ENCODE measurements around the gene ITGB4.
"Not testable (repeated sequence)": the region's sequence is repeated elsewhere in the genome, so short reads cannot be mapped to it uniquely, and the experiment has no call there.

ITGB4 gene

DNA sequence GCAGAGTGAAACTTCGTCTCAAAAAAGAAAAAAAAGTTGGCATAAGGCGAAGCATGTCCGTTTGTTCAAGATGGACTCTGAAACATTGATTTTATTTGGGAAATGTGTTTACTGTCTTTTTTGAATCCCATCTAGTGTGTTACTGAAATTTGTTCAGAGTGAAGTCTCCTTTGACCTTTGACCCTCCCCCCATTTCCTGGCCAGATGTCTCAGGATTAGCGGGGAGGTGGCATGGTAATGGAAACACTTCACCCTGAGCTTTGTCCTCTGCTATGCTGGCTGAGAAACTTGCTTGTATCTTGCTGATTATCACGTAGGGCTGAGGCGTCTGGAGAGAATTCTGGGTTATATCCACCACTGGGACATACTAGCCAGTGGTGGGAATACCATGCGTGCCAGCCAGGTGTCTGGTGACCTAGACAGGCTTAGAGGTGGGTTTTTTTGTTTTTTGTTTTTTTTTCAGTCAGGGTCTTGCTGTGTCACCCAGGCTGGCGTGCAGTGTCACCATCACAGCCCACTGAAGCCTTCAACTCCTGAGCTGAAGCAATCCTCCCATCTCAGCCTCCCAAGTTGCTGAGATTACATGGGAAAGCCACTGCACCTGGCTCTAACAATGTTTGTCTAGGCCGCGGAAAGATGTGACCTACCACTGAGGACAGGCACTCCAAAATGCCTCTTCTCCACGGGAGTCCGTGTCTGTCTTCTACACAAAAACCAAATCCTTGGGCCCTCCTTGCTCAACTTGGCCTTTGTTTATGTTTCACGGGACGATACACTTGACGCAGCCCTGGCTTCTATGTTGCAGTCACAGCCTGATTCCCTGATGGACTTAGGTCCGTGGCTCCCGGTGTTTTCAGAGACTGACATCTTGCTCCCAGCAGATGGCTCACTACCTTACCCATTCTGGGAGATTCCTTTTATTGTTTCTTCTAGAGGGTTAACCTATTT is 50.3 kb downstream of the ITGB4 start:
- no peak for DNase-seq (ENCODE audit: low read depth)

DNA sequence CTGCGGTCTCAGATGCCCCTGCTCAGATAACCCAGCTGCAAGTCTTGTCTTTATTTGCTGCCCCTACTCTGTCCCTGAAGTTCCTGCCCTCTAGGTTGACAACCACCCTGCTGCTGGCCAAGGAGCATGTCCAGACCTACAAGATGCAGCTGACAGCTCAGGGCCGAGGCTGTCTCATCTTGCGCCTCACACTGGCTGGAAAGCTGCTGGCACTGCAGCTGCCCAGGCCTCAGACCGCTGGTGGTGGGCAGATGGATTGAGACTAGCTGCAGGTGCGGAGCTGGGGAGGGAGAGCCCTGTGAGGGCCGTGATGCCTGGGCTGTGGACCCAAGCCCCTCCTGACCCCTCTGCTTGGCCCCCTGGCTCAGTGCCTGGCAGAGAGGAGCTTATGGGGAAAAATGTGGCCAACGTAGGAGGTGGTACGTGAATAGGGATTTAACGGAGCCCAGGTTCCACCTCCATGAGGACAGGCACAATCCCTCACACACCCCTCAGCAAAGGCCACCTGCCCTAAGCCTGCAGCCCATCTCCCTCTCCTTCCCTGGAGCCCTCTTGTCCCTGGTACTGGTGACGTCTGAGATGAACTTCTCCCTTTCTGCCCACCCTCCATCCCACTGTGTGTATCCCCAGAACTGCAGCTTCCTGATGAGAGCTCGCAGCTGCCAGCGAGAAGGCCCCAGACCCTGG is 52.0 kb downstream of the ITGB4 start:
- DNase-seq (ENCODE audit: low read depth), result no peak

DNA sequence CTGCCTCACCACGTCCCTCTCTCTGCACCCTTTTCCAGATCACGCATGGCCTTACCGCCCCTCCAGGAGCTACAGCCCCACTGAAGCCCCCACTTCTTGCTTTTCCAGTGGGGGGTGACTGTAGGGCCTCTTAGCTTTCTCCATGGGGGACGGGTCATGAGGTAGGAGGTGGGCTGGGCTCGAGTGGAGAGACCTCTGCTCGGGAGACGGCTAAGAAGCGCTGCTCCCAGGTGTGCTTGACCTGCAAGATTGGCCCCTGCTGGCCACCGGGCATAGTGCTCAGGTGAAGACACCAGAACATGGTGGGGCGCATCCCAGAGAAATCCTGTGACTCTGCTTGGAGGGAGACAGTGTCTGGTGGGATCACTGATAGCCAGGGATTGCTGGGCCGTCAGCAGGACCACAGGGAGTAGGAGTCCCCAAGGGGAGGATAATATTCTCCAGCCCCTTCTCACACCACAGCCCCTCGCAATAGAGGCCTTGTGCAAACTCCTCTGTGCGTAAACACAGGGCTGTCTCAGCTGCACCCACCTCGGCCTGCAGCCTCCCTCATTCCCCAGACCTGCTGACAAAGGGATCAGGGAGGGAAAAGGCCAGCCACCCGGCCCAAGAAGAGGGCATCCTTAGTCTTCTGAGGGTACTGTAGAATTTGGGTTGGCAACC is 52.7 kb downstream of the ITGB4 start:
- DNase-seq (ENCODE audit: low read depth), result no peak

DNA sequence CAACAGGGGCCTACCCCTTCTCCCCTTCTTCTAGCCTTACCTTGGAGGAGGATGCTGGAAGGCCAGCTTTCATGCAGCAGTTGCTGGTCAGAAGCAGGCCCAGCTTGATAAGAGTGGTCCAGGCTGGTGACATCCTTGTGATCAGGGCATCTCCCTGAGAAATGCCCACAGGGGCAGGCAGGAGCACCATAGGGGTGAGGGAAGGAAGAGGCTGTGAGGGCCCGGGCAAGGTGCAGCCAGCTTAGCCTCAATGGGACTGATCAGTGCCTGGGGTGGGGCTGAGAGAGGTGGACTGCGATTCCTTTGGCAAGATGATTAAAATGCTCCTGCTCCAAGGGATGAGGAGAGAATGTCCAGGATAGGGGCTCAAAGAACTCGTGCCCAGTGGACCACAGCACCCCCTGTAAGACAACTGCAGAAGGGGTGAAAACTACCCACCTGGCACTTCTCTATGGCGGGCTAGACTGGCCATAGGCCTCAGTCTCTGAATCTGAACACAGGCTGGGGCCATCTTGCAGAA is 53.3 kb downstream of the ITGB4 start:
- DNase-seq (ENCODE audit: low read depth), result no peak

DNA sequence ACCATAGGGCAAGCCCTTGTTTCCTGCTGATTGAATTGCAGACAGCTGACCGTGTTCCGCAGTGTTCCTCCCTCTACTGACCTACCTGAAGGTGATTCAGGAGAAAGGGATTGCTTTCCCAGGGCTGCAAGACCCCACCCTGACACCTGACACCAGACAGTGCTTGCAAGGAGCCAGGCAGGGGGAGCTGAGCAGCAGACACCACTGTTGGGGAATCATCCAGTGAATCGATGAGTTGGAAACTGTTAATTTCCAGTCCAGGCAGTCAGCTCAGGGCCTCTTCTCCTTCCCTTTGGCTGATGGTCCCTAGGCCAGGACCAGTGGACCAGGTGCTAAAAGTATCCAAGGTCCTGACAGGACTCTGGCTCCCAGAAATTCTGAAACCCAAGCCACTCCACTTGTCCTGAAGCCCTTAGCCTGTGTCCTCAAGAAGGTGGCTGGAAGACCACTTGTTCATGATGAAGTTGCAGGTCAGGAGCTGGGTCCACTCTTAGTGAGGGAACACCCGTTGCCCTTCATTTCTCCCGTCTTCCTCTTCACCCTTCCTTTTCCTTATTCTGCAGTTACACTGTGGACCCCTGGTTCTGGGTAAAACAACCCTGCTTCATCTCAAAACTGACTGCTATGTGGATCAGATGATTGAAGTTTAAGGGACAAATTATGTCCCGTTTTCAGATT is 53.9 kb downstream of the ITGB4 start:
- no peak for DNase-seq (ENCODE audit: low read depth)

DNA sequence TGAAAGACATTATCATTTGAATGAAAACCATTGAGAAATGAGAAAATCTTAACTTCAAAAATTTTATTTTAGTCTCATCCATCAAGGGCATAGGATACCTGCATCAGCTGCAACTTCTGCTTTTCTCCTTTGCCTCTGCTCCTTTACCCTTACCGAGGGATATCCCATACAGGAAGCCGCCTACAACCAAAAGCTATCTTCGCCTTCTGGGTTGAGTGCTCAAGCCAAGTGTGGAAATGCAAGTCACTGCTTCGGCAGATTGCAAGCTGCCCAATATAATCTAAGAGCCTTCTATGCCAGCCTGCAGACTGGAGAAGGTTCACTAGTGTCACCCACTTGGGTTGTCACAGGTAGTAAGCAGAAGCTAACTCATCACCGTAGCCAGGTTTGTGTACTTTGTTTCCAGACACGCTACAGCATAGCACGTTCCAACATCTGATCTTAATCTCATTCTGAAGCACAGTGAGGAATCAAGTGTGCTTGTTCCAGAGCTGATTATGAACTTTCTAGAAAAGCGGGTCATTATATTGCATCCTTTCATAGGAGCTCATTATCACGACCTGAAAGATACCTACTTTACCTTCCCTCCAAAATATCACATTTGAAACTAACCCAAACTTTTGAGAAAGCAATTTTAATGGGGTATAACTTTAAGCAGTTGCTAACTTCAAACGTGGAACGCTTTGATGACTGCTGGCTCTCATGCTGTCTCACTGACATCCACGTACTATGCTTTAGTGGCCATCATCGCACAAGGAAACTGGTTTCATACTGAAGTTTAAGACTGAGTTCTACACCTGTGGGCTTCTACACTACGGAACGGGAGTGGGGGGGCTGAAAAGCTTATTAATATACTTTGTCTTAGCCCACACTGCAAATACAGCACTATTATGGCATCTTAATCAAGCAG is 55.4 kb downstream of the ITGB4 start:
- DNase-seq (ENCODE audit: low read depth), result no peak

DNA sequence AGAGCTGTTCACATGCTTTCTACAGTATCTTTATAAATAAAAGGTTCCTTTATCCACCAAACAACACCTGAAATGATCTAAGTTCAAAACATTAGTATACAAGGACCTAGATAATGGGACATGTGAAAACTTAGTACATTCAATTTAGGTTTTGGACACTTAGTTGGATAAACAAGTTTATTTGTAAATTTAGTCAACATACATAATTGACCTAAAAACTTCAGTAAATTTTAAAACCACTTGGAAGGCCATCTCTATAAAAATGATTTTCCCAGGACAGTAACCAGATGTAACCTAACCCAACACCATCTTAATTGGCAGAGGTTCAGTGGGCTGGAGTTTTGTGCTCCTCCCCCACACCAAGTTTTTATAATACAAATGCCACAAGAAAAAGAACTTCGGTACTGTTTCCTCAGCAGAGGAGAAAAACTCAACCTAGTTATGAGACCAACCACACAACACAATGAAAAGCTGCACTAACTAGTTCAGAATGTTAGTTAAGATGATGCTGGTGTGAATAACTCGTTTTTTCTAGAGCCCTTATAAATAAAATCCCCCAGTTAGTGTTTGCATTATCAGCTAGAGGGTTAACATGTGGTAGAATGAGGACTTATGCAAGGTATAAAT is 56.1 kb downstream of the ITGB4 start:
- no peak for DNase-seq (ENCODE audit: low read depth)

DNA sequence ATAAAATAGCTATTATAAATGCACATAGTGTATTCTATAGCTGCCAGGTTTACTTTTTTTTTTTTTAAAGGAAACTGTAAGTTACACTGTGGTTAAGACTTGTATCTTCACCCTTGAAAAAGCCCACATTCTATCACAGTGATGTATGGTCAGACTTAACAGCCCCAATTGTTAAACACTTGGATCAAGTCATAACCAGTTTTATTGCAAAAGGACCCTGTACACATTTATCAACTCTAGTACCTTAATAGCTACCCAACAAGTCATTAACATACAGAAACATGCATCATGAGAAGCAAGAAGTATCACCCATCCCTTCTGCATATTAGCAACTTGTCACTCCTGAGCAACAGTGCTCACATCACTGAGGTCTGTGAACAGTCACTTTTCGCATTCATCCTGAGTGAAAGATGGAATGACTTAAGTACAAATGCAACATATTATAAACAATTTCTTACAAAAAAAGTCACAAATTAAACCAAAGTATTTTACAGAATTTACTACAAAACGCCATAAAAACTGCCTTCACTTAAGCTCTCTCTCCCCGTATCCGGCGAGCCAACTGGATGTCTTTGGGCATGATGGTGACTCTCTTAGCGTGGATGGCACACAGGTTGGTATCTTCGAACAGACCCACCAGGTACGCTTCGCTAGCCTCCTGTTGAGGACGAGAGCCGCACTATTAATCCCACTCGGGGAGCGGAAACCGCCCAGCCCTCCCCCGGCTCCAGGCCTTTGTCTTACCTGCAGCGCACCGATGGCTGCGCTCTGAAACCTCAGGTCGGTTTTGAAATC is 57.0 kb downstream of the ITGB4 start:
- not testable (repeated sequence) for DNase-seq (ENCODE audit: low read depth)

DNA sequence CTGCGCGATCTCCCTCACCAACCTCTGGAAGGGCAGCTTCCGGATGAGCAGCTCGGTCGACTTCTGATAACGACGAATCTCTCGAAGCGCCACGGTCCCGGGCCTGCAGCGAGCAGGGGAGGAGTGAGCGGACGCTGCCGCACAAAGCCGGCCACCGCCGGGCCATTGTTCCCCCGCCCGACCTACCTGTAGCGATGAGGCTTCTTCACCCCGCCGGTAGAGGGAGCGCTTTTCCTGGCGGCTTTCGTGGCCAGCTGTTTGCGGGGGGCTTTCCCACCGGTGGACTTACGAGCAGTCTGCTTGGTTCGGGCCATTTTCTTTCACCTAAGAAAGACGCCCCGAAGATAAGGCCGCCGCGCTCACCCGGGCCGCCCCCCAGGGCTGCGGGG is 57.6 kb downstream of the ITGB4 start:
- DNase-seq (ENCODE audit: low read depth), result no peak

DNA sequence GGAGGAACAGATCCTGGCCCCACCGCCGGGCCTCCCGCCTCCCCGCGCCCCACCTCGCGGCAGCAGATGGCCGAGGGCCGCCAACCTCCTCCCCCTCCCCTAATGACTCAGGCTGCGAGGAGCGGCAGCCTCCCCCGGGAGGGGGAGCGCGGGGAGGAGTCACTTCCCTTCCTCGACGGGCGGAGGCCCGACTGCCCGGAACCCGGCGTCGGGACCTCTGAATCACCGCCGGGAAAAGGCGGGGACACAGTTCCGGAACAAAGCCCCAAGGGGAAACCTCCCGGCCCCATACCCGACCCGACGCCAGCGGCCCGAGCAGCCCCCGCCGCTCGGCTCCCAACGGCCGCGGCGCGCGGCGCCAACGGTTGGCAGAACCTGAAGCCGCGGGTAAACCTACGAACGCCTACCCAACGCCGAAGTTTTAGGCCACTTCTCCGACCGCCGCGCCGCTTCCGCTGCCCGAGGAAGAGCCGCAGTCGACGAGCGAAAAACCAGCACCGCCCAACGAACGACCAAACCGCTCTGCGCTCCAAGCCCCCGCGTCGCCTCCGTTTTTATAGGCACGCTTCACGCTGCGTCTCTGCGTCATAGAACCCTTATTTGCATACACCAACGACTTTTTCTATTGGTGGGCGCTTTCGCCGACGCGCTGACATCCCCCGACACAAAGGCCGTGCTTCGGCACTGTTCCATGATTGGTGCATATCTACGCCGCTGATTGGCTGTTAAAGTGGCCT is 58.2 kb downstream of the ITGB4 start:
- peak; percentile 98 for DNase-seq (ENCODE audit: low read depth)

DNA sequence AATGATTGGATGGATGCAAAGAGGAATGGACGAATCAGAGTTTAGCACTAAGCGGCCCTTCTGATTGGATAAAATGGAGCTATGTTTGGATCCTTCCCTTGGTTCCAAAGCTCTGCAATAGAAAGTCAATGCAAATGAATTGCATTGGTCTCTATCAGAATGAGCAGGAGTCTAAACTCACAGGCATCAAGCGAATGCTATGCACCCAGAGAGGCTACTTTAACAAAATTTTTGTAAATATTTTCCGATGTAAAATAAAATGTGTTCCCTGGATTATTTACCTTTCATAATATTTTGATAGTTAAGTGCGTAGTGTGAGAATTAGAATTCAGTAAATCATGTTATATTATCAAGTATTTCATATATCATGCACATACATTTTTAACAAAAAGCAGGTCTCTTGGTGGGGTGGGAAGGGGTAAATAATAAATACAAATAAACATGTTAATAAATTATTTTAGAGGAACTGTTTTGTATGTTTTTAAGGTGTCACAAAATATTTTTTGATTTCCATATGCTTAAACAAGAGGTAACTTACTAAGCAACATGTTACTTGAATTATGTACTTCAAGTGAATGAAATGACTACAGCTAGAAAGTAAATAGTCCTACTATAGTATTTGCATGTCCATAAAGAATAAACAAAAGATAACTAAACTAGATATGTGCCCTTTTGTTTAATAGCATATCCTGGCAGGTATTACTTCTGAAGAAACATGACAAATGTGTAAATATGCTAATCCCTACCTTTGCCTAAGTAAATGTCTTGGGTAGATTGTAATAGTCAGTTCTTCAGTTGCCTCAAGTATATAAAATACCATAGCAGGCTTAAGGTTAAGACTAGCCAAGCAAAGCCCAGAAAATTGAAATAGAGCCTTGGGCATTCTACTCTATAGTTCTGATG is 59.0 kb downstream of the ITGB4 start:
- no peak for DNase-seq (ENCODE audit: low read depth)

DNA sequence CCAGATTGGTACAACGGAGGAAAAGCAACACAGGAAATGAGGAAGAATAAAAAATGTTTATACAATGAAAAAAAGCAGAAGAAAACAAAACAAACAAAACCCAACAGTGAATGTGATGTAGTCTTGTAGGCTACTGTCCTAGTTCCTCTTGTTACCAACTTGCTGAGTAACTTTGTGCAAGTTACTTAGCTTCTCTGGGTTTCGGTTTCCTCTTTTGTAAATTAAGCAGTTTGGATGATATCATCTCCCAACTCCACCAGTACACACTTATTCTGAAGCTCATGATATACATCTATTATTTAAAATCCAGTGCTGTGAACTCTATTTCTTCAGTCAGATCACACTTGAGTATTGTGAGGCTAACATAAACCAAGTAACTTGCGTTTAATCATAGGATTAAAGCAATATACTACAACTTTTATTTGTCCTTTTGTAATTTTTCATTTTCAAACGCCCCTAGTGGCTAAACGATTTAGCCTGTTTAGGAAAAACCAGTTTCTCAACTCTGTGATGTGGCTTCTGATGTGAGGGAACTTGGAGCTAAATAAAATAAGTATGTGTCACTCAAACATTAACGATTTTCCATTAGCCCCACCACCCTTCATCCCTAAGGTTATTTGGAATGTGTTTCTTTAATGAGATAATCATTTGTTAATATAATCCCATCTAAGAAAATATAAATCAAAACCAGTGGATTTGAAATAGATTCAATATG is 62.0 kb downstream of the ITGB4 start:
- no peak for DNase-seq (ENCODE audit: low read depth)

DNA sequence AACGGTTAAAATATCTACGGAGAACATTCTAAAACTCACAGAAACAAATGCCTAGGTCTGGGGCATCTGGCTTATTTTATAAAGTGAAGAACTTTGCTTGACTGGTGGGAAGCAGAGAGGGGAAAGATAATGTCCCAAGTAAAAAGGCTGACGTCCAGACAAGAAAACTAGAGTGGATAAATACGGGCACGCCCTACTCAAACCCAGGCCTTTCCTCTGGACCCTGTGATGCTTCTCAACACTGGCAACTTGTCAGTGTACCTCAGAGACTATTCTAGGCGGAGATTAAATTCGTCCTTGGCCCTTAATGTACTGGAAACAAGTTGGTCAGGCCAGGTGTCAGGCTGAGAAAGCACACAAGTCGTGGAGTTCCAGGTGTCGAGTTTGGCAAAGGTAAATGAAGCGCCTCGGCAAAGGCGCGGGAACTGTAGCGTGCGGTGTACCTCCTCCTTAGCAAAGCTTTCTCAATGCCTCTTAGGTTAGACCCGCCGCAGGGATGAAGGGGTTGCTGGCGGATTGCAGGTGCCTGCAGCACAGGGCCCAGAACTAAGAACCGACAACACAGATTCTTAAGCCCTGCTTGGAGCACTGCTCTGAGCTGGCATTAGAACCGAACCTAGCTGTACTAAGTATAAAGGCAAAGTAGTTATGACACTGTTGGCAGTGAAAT is 62.7 kb downstream of the ITGB4 start:
- no peak for DNase-seq (ENCODE audit: low read depth)

DNA sequence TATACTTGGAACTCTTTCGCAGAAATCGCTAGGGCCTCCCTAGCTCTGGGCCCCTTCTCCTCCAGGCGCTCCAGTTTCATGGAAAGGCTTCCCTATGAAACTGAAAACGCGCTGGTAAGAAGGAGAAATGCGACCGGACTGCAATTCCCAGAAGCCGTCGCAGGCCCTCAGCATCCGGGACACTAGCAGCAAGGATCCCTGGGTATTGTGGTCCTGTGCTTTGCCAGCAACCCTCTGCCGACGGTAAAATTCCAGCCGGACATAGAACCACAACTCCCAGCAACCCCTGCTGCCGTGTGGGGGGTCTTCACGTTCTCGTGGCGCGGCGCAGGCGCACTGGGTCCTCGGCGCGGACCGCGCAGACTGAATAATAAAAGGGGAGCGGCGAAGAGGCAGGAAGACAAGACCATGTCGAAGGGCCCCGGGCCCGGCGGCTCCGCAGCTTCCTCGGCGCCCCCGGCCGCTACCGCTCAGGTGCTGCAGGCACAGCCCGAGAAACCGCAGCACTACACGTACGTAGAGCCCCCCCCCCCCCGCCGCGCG is 63.3 kb downstream of the ITGB4 start, which contains the start of gene UNK:
Gene UNK (plus strand): TSS at position 334 of the 543 bp plus-strand sequence. CDS start 75 bp downstream, at position 409.
- DNase-seq (ENCODE audit: low read depth), result peak; percentile 98

DNA sequence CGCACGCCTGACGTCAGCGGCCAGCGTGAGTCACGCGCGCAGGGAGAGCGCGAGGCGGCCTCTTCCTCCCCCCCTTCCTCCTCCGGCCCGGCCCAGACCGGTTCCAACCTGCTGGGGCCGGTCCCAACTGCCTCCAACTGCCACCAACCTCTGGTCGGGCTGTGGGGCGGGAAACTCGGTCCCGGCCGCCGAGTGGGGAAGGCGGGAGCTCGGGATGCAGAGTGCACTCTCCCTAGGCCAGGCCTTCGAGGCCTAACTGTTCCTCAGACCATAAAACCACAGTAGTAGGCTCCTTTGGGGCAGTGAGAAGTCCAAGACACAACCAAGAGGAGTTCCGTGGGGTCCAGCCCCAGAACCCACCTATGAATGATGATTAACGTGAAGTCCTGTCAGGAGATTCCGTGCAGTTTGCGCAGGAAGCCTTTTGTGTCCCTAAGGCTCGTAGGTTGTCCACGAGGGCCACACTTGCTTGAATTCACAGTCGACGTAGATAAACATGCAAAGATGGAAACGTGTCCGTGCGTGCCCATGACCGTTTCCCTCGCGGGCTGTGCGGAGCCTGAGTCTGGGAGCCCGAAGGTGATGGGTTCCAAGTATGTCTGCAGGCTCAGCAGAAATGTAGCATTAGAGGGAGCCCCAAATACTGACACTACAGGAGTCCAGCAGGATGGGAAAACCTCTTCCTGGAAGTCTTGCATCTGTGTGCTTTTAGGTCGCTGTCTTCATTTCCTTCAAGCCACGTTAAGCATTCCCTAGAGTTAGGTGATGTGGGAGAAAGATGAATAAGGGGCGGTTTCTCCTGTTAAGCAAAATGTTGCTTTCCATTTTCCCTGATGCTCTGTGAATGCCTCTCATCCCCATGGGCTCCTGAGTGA is 64.0 kb downstream of the ITGB4 start:
- peak; percentile 89 for DNase-seq (ENCODE audit: low read depth)

Data from CMK (cell line).